HEK293 (cell line): Measurements from ENCODE around the gene RNF2.
A peak's percentile ranks its signal among the peaks of the same experiment; 100 is the strongest.

Experiments
- GFI1B ChIP-seq: fragments of 450-650 bp; formaldehyde crosslinking; IDR thresholded peaks from 2 replicates; pipeline ENCODE4 v1.5.1; 2016; ENCODE audit warnings: missing biosample characterization, missing genetic modification characterization
- GLIS2 ChIP-seq: fragments of 450-650 bp; formaldehyde crosslinking; IDR thresholded peaks from 2 replicates; pipeline ENCODE4 v1.5.1; 2016; ENCODE audit warnings: missing biosample characterization, missing genetic modification characterization
- KLF16 ChIP-seq: fragments of 450-650 bp; formaldehyde crosslinking; IDR thresholded peaks from 2 replicates; pipeline ENCODE4 v1.5.1; 2017; ENCODE audit warnings: missing biosample characterization, missing genetic modification characterization
- PRDM6 ChIP-seq: fragments of 450-650 bp; formaldehyde crosslinking; IDR thresholded peaks from 2 replicates; pipeline ENCODE4 v1.5.1; 2017; ENCODE audit warnings: missing biosample characterization, missing genetic modification characterization
- REST ChIP-seq: fragments of 450-650 bp; formaldehyde crosslinking; IDR thresholded peaks from 2 replicates; pipeline ENCODE4 v1.5.1; 2016; ENCODE audit warnings: missing biosample characterization, missing genetic modification characterization
- TRIM28 ChIP-seq: IDR thresholded peaks from 2 replicates; pipeline ENCODE4 v1.6.1; 2011; ENCODE audit warnings: low read length, control low read depth, borderline replicate concordance
- ZBTB26 ChIP-seq: fragments of 450-650 bp; formaldehyde crosslinking; optimal IDR thresholded peaks from 2 replicates; pipeline ENCODE3; 2016; ENCODE audit warnings: missing biosample characterization, mild to moderate bottlenecking, missing genetic modification characterization
- ZBTB44 ChIP-seq: fragments of 450-650 bp; IDR thresholded peaks from 2 replicates; pipeline ENCODE4 v1.5.1; 2018; ENCODE audit warnings: missing biosample characterization, mild to moderate bottlenecking, missing genetic modification characterization
- ZBTB6 ChIP-seq: fragments of 450-650 bp; formaldehyde crosslinking; IDR thresholded peaks from 2 replicates; pipeline ENCODE4 v1.5.1; 2017; ENCODE audit warnings: missing biosample characterization, missing genetic modification characterization
- ZEB2 ChIP-seq: fragments of 450-650 bp; formaldehyde crosslinking; IDR thresholded peaks from 2 replicates; pipeline ENCODE4 v1.5.1; 2016; ENCODE audit warnings: missing biosample characterization, missing genetic modification characterization
- ZFP3 ChIP-seq: fragments of 450-650 bp; formaldehyde crosslinking; IDR thresholded peaks from 2 replicates; pipeline ENCODE4 v1.5.1; 2016; ENCODE audit warnings: low read depth, missing biosample characterization, missing genetic modification characterization
- ZNF26 ChIP-seq: fragments of 450-650 bp; formaldehyde crosslinking; IDR thresholded peaks from 2 replicates; pipeline ENCODE4 v1.5.1; 2016; ENCODE audit warnings: missing biosample characterization, missing genetic modification characterization
- ZNF341 ChIP-seq: fragments of 450-650 bp; formaldehyde crosslinking; IDR thresholded peaks from 2 replicates; pipeline ENCODE4; 2016; ENCODE audit warnings: low read depth, missing biosample characterization, missing genetic modification characterization
- ZNF404 ChIP-seq: fragments of 450-650 bp; formaldehyde crosslinking; IDR thresholded peaks from 2 replicates; pipeline ENCODE4 v1.5.1; 2017; ENCODE audit warnings: missing biosample characterization, missing genetic modification characterization
- ZNF423 ChIP-seq: fragments of 450-650 bp; formaldehyde crosslinking; IDR thresholded peaks from 2 replicates; pipeline ENCODE4 v1.5.1; 2016; ENCODE audit warnings: missing biosample characterization, missing genetic modification characterization
- ZNF488 ChIP-seq: fragments of 450-650 bp; formaldehyde crosslinking; IDR thresholded peaks from 2 replicates; pipeline ENCODE4 v1.5.1; 2016; ENCODE audit warnings: missing biosample characterization, missing genetic modification characterization

The RNF2 gene

GRCh38 chr1:185040408-185040735 lies 5.0 kb upstream of the RNF2 start (continued):
- TF ChIP-seq GLIS2 (tag by site-specific recombination) (no peak), ZNF404 (tag by site-specific recombination) (no peak), KLF16 (no peak), ZBTB6 (tag by site-specific recombination) (peak; percentile 88), ZBTB44 (tag by site-specific recombination) (0 out of 2 replicates have a peak, but pooled peaks have one; percentile 71), ZNF26 (tag by site-specific recombination) (no peak), REST (no peak), ZNF488 (tag by site-specific recombination) (no peak), ZNF423 (tag by site-specific recombination) (no peak), PRDM6 (peak; percentile 92), TRIM28 (0 out of 2 replicates have a peak, but pooled peaks have one; percentile 22), ZEB2 (no peak), GFI1B (tag by site-specific recombination) (no peak), ZBTB26 (tag by site-specific recombination) (no peak), ZFP3 (tag by site-specific recombination) (no peak), ZNF341 (tag by site-specific recombination) (no peak)
